Osteoblast (primary cell): ENCODE data around the gene PRSS8. TPM values are rescaled to one million over a fixed set of nuclear protein-coding genes. Genes with fewer than 3 reads are reported as not detected.
A peak's percentile ranks its signal among the peaks of the same experiment; 100 is the strongest.

Experiments
- DNase-seq: peaks from one replicate; pipeline ENCODE4 v3.0.0; 2011; ENCODE audit warnings: low spot score, mixed read lengths; ENCODE audit not compliant: insufficient read length; ENCODE audit errors: missing footprints
- H2AFZ ChIP-seq: 2 replicates; pipeline ENCODE4 v1.6.0; 2011; ENCODE audit warnings: mild to moderate bottlenecking, low read length
- H3K27ac ChIP-seq: 2 replicates; pipeline ENCODE4 v1.5.1; 2011; ENCODE audit warnings: mild to moderate bottlenecking, low read depth, low read length, moderate library complexity
- H3K27me3 ChIP-seq: 2 replicates; pipeline ENCODE4 v1.6.0; 2012; ENCODE audit warnings: mild to moderate bottlenecking, control low read depth, inconsistent platforms, low read length, moderate library complexity; ENCODE audit not compliant: insufficient read depth
- H3K36me3 ChIP-seq: 2 replicates; pipeline ENCODE4 v1.5.1; 2011; ENCODE audit warnings: mild to moderate bottlenecking, low read length, control low read depth, moderate library complexity; ENCODE audit not compliant: insufficient read depth
- H3K4me1 ChIP-seq: 2 replicates; pipeline ENCODE4 v1.5.1; 2011; ENCODE audit warnings: mild to moderate bottlenecking, low read length, control low read depth, moderate library complexity; ENCODE audit not compliant: insufficient read depth
- H3K4me2 ChIP-seq: 2 replicates; pipeline ENCODE4 v1.6.0; 2011; ENCODE audit warnings: mild to moderate bottlenecking, low read length; ENCODE audit not compliant: insufficient read depth
- H3K4me3 ChIP-seq: fragments of 200-600 bp; sonication (generic); 3 replicates; pipeline ENCODE4 v1.5.1; 2012; ENCODE audit warnings: mild to moderate bottlenecking, low read length, inconsistent platforms; ENCODE audit not compliant: insufficient read depth
- H3K79me2 ChIP-seq: 2 replicates; pipeline ENCODE4 v1.6.0; 2012; ENCODE audit warnings: mild to moderate bottlenecking, low read length, control low read depth, inconsistent platforms; ENCODE audit not compliant: insufficient read depth
- H3K9me3 ChIP-seq: 2 replicates; pipeline ENCODE4 v1.5.1; 2011; ENCODE audit warnings: low read depth, low read length, control low read depth
- H4K20me1 ChIP-seq: 2 replicates; pipeline ENCODE4 v1.6.0; 2012; ENCODE audit warnings: mild to moderate bottlenecking, low read length, control low read depth; ENCODE audit not compliant: insufficient read depth
- CTCF ChIP-seq: IDR thresholded peaks from 2 replicates; pipeline ENCODE4 v1.5.1; 2011; ENCODE audit warnings: mild to moderate bottlenecking, low read depth, low read length, moderate library complexity; ENCODE audit errors: extremely low read depth
- total RNA-seq: library from RNA; depleted of rRNA; stranded (reverse); fragments of >200 nt; gene quantifications from 2 replicates; pipeline ENCODE4 v1.2.3, GENCODE V29; 2012

PRSS8 gene
- total RNA-seq, 1 donor = not detected

- H3K79me2 ChIP-seq = no peaks in the 10 kb centered on the region
- H3K4me2 ChIP-seq = no peak overlapping the region
- H3K4me1 ChIP-seq = peaks cover 4% of the 10 kb centered on the region
- peak; percentile 81 for DNase-seq
- H2AFZ ChIP-seq = no peak overlapping the region
- peaks cover 4% of the 10 kb centered on the region for H3K27me3 ChIP-seq
- TF ChIP-seq CTCF = no peak
- peaks cover 8% of the 10 kb centered on the region for H3K36me3 ChIP-seq
- H3K4me3 ChIP-seq = no peak overlapping the region
- H3K9me3 ChIP-seq = no peaks in the 10 kb centered on the region
- no peaks in the 10 kb centered on the region for H4K20me1 ChIP-seq
- H3K27ac ChIP-seq = no peak overlapping the region
Measured at GRCh38 chr16:31131416-31131815, 4.1 kb downstream of the PRSS8 start.

GRCh38 chr16:31130899-31131298 lies 4.6 kb downstream of the PRSS8 start:
- TF ChIP-seq CTCF = no peak
- Histone ChIP-seq H3K4me2 (no peak overlapping the region), H3K36me3 (peaks cover 8% of the 10 kb centered on the region), H3K27ac (no peak overlapping the region), H2AFZ (no peak overlapping the region), H3K4me1 (peaks cover 4% of the 10 kb centered on the region), H3K27me3 (peaks cover 4% of the 10 kb centered on the region), H4K20me1 (no peaks in the 10 kb centered on the region), H3K4me3 (no peak overlapping the region), H3K79me2 (no peaks in the 10 kb centered on the region), H3K9me3 (no peaks in the 10 kb centered on the region)
- peak; percentile 77 for DNase-seq

- H3K27me3 ChIP-seq = peaks cover 4% of the 10 kb centered on the region
- no peak overlapping the region for H3K4me3 ChIP-seq
- H3K27ac ChIP-seq = no peak overlapping the region
- no peak overlapping the region for H2AFZ ChIP-seq
- peaks cover 8% of the 10 kb centered on the region for H3K36me3 ChIP-seq
- no peak for TF ChIP-seq CTCF
- peak; percentile 55 for DNase-seq
- peaks cover 4% of the 10 kb centered on the region for H3K4me1 ChIP-seq
- H4K20me1 ChIP-seq = no peaks in the 10 kb centered on the region
- no peaks in the 10 kb centered on the region for H3K9me3 ChIP-seq
- no peak overlapping the region for H3K4me2 ChIP-seq
- no peaks in the 10 kb centered on the region for H3K79me2 ChIP-seq
Measured at GRCh38 chr16:31130336-31130891, 5.1 kb downstream of the PRSS8 start.

- Histone ChIP-seq H3K4me2 (no peak overlapping the region), H3K9me3 (no peaks in the 10 kb centered on the region), H3K4me3 (no peak overlapping the region), H3K79me2 (no peaks in the 10 kb centered on the region), H3K4me1 (peaks cover 4% of the 10 kb centered on the region), H3K27ac (no peak overlapping the region), H3K36me3 (peaks cover 8% of the 10 kb centered on the region), H2AFZ (no peak overlapping the region), H4K20me1 (no peaks in the 10 kb centered on the region), H3K27me3 (peaks cover under 1% of the 10 kb centered on the region)
- peak; percentile 80 for DNase-seq
- no peak for TF ChIP-seq CTCF
Measured at GRCh38 chr16:31129568-31130335, 5.8 kb downstream of the PRSS8 start.
